Spleen (tissue), 7 donors: ENCODE results near the gene ATXN7L1.

ENCODE experiments used
- POLR2AphosphoS5 ChIP-seq, 3 donors: sonication (generic); formaldehyde crosslinking; IDR thresholded peaks; one replicate each; pipeline ENCODE4 v1.5.1; 2017; ENCODE audit warnings: antibody characterized with exemption in 3 of 3
- TF ChIP-seq, protein P1 (sequence below), 11 experiments: fragments of 200-600 bp in 7 of 11; fragments of 450-650 bp in 4 of 11; sonication (generic) in 4 of 11; IDR thresholded peaks in 8 of 11; conservative IDR thresholded peaks in 3 of 11; 1 replicate in 7 of 11; 2 replicates in 4 of 11; pipeline versions ENCODE4 v1.4.0 to v1.8.0; 2016 to 2021; ENCODE audit warnings: antibody characterized with exemption in 11 of 11, inconsistent platforms in 4 of 11, mild to moderate bottlenecking in 1 of 11
- donor health status: DM: no; HTN: no; CAD: no; lungs with moderate emphysema.
- donor health status: DM: no; HTN: no; CAD: no.
- donor health status: DM: no; HTN: no; CAD: no.

DNA sequence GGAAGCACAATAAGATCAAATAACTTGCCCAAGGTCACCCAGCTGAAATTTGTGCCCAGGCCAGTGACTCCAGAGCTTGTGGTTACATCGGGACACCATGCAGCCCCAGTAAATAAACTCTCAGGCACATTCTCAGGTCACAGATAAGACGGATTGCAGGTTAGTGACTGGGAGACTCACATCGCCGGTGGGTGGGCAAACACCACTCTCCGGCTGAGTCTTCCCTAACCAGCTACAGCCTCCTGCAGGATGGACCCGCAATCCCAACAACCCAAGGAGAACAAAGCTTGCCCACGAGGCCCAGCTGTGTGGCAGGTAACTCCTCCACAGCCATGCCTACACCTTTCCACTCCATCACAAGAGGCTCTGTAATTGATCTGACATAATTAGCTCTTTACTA, 213.4 kb downstream of the ATXN7L1 start:
- TF ChIP-seq, protein P1, sequence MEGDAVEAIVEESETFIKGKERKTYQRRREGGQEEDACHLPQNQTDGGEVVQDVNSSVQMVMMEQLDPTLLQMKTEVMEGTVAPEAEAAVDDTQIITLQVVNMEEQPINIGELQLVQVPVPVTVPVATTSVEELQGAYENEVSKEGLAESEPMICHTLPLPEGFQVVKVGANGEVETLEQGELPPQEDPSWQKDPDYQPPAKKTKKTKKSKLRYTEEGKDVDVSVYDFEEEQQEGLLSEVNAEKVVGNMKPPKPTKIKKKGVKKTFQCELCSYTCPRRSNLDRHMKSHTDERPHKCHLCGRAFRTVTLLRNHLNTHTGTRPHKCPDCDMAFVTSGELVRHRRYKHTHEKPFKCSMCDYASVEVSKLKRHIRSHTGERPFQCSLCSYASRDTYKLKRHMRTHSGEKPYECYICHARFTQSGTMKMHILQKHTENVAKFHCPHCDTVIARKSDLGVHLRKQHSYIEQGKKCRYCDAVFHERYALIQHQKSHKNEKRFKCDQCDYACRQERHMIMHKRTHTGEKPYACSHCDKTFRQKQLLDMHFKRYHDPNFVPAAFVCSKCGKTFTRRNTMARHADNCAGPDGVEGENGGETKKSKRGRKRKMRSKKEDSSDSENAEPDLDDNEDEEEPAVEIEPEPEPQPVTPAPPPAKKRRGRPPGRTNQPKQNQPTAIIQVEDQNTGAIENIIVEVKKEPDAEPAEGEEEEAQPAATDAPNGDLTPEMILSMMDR (IDR thresholded peaks at IDR 0.05 in 8 of 11, conservative IDR thresholded peaks at IDR 0.05 in 3 of 11) = no peak
- no peak for TF ChIP-seq POLR2AphosphoS5 (IDR thresholded peaks at IDR 0.05)
